Measurements from ENCODE around the gene PSMG2. TPM values are rescaled to one million over a fixed set of nuclear protein-coding genes. Genes with fewer than 3 reads are reported as not detected.

The PSMG2 gene
- total and polyA plus RNA-seq, 9 of the 15 experiments (the other 6 are each of a cell fraction or from before 2014, with no cell fraction given) = 59.9 to 271 (median 111) TPM

DNA sequence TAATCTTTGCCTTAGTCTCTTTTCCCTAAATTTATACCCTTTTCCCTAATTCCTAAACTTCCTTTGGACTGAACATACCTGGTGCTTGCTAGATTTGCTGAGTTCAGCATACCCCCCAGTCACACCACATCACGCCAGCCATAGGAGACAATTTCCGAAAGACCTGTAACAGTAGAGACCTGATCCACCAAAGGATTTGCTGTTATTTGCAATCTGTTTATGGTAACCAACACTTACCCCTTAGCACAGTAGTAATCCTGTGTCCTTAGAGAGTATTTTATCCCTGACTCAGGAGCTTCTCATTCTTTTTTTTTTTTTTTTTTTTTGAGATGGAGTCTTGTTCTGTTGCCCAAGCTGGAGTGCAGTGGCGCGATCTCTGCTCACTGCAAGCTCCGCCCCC, 8.6 kb downstream of the PSMG2 start:
- Histone ChIP-seq H4K20me1 (replicated peaks; ENCODE audit: control insufficient read depth, insufficient read depth, low read length) (no peaks in the 10 kb centered on the region), H2AFZ (ENCODE audit: low read depth, low read length) (no peak overlapping the region), H3K27ac (ENCODE audit: extremely low read depth, low read depth, low read length) (no peak overlapping the region), H3K4me1 (replicated peaks in 1 of 2; ENCODE audit: control insufficient read depth in 2 of 2, insufficient read depth in 2 of 2, low read length in 2 of 2) (no peaks in the 10 kb centered on the region), H3K9me3 (replicated peaks; ENCODE audit: control insufficient read depth, insufficient read depth, low read depth, low read length) (no peaks in the 10 kb centered on the region), H3K79me2 (ENCODE audit: control insufficient read depth, insufficient read depth, low read length) (peaks cover 13% of the 10 kb centered on the region), H3K36me3 (ENCODE audit: control insufficient read depth, insufficient read depth, low read length) (peaks cover 85% of the 10 kb centered on the region), H3K4me3 (no peak overlapping the region), H3K4me2 (ENCODE audit: insufficient read depth, low read length) (no peak overlapping the region), H3K9ac (ENCODE audit: insufficient read depth in 1 of 2, low read depth in 2 of 2, low read length in 2 of 2) (no peak overlapping the region), H3K27me3 (ENCODE audit: control insufficient read depth in 2 of 2, insufficient read depth in 2 of 2, low read length in 2 of 2) (no peaks in the 10 kb centered on the region), H3K9me1 (ENCODE audit: control insufficient read depth, insufficient read depth, low read length) (peaks cover 2% of the 10 kb centered on the region)
- in situ Hi-C loops (cut with MboI) = no loop called here
- ATAC-seq = no peak
- WGBS (ENCODE audit: insufficient coverage, low coverage, missing lambda C conversion rate) = 90% methylated on average over 2 of the region's 5 CpGs
- TF ChIP-seq ILF3 (IDR thresholded peaks at IDR 0.05; ENCODE audit: borderline replicate concordance) = no peak
- TF ChIP-seq ZBED1 (IDR thresholded peaks at IDR 0.05) = no peak
- no peak for TF ChIP-seq OTX1 (CRISPR knock-in tag; IDR thresholded peaks at IDR 0.05)
- TF ChIP-seq ZNF644 (tag; IDR thresholded peaks at IDR 0.05; ENCODE audit: low read depth) = no peak
- TF ChIP-seq, protein P1, sequence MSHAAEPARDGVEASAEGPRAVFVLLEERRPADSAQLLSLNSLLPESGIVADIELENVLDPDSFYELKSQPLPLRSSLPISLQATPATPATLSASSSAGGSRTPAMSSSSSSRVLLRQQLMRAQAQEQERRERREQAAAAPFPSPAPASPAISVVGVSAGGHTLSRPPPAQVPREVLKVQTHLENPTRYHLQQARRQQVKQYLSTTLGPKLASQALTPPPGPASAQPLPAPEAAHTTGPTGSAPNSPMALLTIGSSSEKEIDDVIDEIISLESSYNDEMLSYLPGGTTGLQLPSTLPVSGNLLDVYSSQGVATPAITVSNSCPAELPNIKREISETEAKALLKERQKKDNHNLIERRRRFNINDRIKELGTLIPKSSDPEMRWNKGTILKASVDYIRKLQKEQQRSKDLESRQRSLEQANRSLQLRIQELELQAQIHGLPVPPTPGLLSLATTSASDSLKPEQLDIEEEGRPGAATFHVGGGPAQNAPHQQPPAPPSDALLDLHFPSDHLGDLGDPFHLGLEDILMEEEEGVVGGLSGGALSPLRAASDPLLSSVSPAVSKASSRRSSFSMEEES (CRISPR knock-in tag; IDR thresholded peaks at IDR 0.05) = no peak
- no peak for TF ChIP-seq ZFPM2 (CRISPR knock-in tag; IDR thresholded peaks at IDR 0.05)
- TF ChIP-seq CAMTA2 (CRISPR knock-in tag; conservative IDR thresholded peaks at IDR 0.05) = no peak
- TF ChIP-seq, protein P2, sequence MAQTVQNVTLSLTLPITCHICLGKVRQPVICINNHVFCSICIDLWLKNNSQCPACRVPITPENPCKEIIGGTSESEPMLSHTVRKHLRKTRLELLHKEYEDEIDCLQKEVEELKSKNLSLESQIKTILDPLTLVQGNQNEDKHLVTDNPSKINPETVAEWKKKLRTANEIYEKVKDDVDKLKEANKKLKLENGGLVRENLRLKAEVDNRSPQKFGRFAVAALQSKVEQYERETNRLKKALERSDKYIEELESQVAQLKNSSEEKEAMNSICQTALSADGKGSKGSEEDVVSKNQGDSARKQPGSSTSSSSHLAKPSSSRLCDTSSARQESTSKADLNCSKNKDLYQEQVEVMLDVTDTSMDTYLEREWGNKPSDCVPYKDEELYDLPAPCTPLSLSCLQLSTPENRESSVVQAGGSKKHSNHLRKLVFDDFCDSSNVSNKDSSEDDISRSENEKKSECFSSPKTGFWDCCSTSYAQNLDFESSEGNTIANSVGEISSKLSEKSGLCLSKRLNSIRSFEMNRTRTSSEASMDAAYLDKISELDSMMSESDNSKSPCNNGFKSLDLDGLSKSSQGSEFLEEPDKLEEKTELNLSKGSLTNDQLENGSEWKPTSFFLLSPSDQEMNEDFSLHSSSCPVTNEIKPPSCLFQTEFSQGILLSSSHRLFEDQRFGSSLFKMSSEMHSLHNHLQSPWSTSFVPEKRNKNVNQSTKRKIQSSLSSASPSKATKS (CRISPR knock-in tag; IDR thresholded peaks at IDR 0.05) = no peak
- TF ChIP-seq TRIM28 (IDR thresholded peaks at IDR 0.05) = no peak
- TF ChIP-seq SUPT5H (IDR thresholded peaks at IDR 0.05) = no peak
- intact Hi-C loops (cut with micrococcal nuclease) = no loop called here
- FAIRE-seq = no peak
- BruUV-seq (replicated peaks) = no TSS peak
- DNase-seq (ENCODE audit: extremely low read depth in 1 of 4, low spot score in 3 of 4) = no peak
- ChIA-PET CTCF (ENCODE audit: low intra/inter-chr PET ratio) (no interaction called here), POLR2A (interaction anchor here (1.5 to 2.0 kb wide), 2 partner anchors 9 to 13 kb away, joined by 7 to 10 read pairs; partner anchors contain the start of genes CEP76 and PSMG2)

Measured in K562 (cell line).